Thymus (tissue), 11 donors: ENCODE data around the gene GRB10. TPM values are rescaled to one million over a fixed set of nuclear protein-coding genes. Genes with fewer than 3 reads are reported as not detected.

Experiments
- DNase-seq, 9 donors: peaks; one replicate each; pipeline ENCODE4 v3.0.0-alpha.2; 2013; ENCODE audit warnings: low spot score in 9 of 9, low read depth in 6 of 9, missing footprints in 1 of 9
- H3K27ac ChIP-seq, 2 donors: one replicate each; pipeline ENCODE4 v1.5.1; 2013; ENCODE audit warnings: control low read depth in 1 of 2, low read depth in 1 of 2, low read length in 1 of 2, mild to moderate bottlenecking in 1 of 2, moderate library complexity in 1 of 2
- H3K27me3 ChIP-seq, 2 donors: one replicate each; pipeline ENCODE4 v1.5.1; 2013; ENCODE audit warnings: low read length in 1 of 2; ENCODE audit not compliant: control insufficient read depth in 2 of 2, insufficient read depth in 1 of 2
- H3K36me3 ChIP-seq, 2 donors: one replicate each; pipeline ENCODE4 v1.5.1; 2013; ENCODE audit warnings: low read length in 1 of 2, mild to moderate bottlenecking in 1 of 2, moderate library complexity in 1 of 2; ENCODE audit not compliant: control insufficient read depth in 2 of 2, insufficient read depth in 2 of 2
- H3K4me1 ChIP-seq, 2 donors: one replicate each; pipeline ENCODE4 v1.5.1; 2013; ENCODE audit warnings: low read length in 2 of 2; ENCODE audit not compliant: control insufficient read depth in 2 of 2, insufficient read depth in 2 of 2
- H3K4me3 ChIP-seq, 2 donors: one replicate each; pipeline ENCODE4 v1.5.1; 2013; ENCODE audit warnings: low read length in 2 of 2, control low read depth in 1 of 2, mild to moderate bottlenecking in 1 of 2
- H3K9me3 ChIP-seq, 2 donors: one replicate each; pipeline ENCODE4 v1.5.1; 2013; ENCODE audit warnings: low read length in 1 of 2, mild to moderate bottlenecking in 1 of 2; ENCODE audit not compliant: control insufficient read depth in 2 of 2, insufficient read depth in 1 of 2
- WGBS: extraction: QIAGEN DNeasy Blood & Tissue Kit; methylation state at CpG from one replicate; pipeline ENCODE4 v1.1.7; 2013; 5-methylcytosine and 5-hydroxymethylcytosine counted together
- polyA plus RNA-seq: library from polyadenylated mRNA; stranded (reverse); fragments of 200-250 nt; gene quantifications from one replicate; pipeline ENCODE4 v1.2.3, GENCODE V29; 2013
- total RNA-seq: library from RNA; stranded (reverse); fragments of 120-200 nt; gene quantifications from one replicate; pipeline ENCODE4 v1.2.4, GENCODE V29; 2013
- donor health status: healthy.

The GRB10 gene
- total and polyA plus RNA-seq, 2 donors: 2.8 to 7.8 TPM

DNA sequence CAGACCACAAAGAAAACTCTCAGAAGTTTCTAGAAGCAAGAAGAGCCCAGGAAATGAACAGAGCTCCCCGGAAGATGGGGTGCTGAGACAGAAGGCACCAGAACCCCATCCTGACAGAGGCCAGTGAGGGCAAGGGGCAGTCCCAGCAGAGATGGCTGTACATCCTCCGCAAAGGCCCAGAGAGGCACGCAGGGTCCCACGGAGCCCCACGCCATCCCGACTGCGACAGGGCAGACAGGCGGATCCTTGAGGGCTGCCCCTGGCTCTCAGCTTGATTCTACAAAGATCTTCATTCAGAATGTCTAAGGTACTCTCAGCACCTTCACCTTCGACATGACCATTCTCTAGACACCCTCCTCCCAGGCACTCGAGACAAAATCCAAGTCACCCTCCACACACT, 109.6 kb downstream of the GRB10 start:
- Histone ChIP-seq H3K36me3 (no peaks in the 10 kb centered on the region), H3K9me3 (no peaks in the 10 kb centered on the region), H3K4me1 (peaks cover 0 to 6% of the 10 kb centered on the region in 2 donors), H3K4me3 (no peak overlapping the region), H3K27me3 (no peaks in the 10 kb centered on the region), H3K27ac (no peak overlapping the region)
- 93% methylated on average over 10 of the region's 10 CpGs for WGBS
- DNase-seq: no peak

DNA sequence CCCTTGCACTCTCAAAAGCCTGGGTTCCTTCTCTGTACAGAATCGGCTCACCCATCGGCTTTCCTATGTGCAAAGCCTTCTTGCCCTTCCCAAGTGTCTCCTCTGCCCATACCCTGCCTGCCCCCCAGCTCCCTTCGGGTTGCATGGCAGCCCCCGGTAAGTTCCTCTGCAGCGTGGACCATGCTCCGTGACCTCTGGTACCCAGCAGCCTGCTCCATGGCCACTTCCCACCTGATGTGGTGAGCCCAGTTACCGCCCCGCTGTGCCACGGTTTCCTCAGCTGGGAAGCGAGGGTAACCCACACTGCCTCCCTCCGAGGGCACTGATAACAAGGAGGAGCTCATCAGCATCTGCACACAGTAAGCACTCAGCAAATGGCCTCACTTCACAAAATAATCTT, 110.7 kb downstream of the GRB10 start:
- peaks cover 0 to 6% of the 10 kb centered on the region in 2 donors for H3K4me1 ChIP-seq
- no peaks in the 10 kb centered on the region for H3K36me3 ChIP-seq
- WGBS: 82% methylated on average over 11 of the region's 11 CpGs
- no peak overlapping the region for H3K4me3 ChIP-seq
- DNase-seq: no peak
- no peaks in the 10 kb centered on the region for H3K27me3 ChIP-seq
- H3K27ac ChIP-seq: no peak overlapping the region
- no peaks in the 10 kb centered on the region for H3K9me3 ChIP-seq

DNA sequence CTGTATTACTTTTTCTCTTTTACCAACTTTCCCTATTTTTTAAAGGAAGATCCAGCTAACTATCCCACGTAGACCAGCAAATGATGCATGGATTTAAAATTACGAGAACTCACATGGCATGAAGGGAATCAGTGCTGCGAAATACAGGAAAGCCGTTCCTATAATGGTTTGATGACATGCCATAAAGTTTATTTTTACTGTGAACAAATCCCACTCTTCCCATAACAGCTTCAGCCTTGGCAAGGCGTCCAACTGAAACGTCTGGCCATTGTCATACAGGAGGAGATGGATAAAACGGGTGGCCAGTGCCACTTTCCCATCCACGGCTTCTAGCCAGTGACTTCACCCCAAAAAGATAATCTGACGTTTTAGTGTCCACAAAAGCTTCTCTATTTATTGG, 111.3 kb downstream of the GRB10 start:
- WGBS: 85% methylated on average over 9 of the region's 9 CpGs
- H3K36me3 ChIP-seq: no peaks in the 10 kb centered on the region

DNA sequence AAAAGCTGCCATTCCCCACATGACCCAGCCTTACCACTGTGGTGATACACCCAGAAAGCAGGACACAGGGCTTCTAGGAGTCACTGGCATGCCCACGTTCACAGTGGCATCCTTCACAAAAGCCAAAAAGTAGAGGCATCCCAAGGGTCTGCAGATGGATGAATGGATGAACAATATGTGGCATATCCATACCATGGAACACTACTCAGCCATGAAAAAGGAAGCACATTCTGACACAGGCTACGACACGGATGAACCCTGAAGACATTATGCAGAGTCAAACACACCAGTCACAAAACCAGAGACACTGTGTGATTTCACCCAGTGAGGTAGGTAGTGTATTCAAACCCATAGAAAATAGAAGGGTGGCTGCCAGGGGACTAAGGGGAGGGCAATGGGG, 112.8 kb downstream of the GRB10 start:
- H3K4me3 ChIP-seq: no peak overlapping the region
- H3K27me3 ChIP-seq: no peaks in the 10 kb centered on the region
- peaks cover 0 to 6% of the 10 kb centered on the region in 2 donors for H3K4me1 ChIP-seq
- H3K9me3 ChIP-seq: no peaks in the 10 kb centered on the region
- DNase-seq: no peak
- WGBS: 33% methylated on average over 3 of the region's 3 CpGs
- H3K27ac ChIP-seq: no peak overlapping the region
- H3K36me3 ChIP-seq: no peaks in the 10 kb centered on the region

More for the DNA sequence above, 111.3 kb downstream of the GRB10 start:
- peaks cover 0 to 6% of the 10 kb centered on the region in 2 donors for H3K4me1 ChIP-seq
- no peaks in the 10 kb centered on the region for H3K27me3 ChIP-seq
- H3K9me3 ChIP-seq: no peaks in the 10 kb centered on the region
- no peak overlapping the region for H3K27ac ChIP-seq
- DNase-seq: no peak
- H3K4me3 ChIP-seq: no peak overlapping the region

DNA sequence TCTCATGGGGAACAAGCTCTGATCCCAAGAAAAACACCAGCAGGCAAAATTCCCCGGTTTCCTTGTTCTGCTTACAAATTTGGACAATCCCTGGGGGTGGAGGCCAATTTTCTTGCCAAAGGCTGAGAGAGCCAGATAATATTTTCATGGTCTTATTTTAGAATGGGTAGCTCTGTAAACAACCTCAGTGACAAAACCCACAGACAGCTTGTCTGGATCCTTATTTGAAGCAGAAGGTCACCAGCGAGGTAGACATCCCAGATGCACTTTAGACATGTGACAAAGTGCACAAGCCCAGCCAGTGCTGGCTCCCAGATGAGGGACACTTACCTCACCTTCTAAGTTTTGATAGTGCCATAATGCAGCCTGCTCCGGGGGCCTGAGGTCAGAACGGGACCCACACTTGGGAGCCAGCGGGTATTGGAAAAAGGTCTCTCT, 114.9 kb downstream of the GRB10 start:
- Histone ChIP-seq H3K4me1 (peaks cover 4 to 6% of the 10 kb centered on the region in 2 donors), H3K36me3 (no peaks in the 10 kb centered on the region), H3K9me3 (no peaks in the 10 kb centered on the region), H3K27me3 (no peaks in the 10 kb centered on the region), H3K27ac (no peak overlapping the region), H3K4me3 (no peak overlapping the region)
- DNase-seq: no peak
- 93% methylated on average over 5 of the region's 5 CpGs for WGBS

DNA sequence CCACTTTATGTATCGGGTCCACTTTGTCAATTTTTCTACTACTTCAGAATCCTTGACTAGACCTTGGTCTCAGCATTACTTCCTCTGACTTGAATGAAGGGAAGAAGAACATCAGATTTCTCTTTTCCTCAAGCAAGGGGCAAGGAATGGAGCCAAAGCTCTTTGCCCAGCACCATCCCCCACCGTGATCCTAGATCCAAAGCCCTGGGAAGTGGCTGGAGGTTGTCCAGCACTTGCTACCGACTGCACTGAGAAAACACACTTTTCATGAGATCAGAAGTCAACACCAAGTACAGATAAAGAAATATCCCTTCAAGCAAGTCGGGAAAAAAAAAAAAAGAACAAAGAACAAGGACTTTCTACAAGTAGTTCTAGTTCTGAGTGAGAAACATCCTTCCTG, 115.4 kb downstream of the GRB10 start:
- WGBS: 92% methylated on average over 4 of the region's 4 CpGs
- Histone ChIP-seq H3K27me3 (no peaks in the 10 kb centered on the region), H3K4me1 (peaks cover 7 to 8% of the 10 kb centered on the region in 2 donors), H3K36me3 (no peaks in the 10 kb centered on the region), H3K27ac (no peak overlapping the region), H3K9me3 (no peaks in the 10 kb centered on the region), H3K4me3 (no peak overlapping the region)
- DNase-seq: no peak

DNA sequence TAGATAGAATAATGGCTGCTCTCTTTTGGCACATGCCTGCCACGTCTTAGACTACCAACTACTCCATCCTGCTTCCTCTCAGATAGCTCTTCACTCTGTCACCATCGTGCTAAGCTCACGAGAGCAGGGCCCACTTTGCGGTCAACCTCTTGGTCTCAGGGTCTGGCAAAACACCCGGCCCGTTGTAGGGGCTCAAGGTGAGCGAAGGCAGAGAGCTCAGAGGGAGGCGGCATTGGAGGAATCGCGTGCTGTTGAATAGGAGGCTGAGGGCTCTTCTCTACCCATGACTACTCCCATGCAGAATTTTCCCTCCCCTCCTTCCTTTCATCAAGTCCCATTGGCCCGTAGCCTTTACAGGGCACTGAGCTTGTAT, 116.6 kb downstream of the GRB10 start:
- no peaks in the 10 kb centered on the region for H3K27me3 ChIP-seq
- no peak overlapping the region for H3K4me3 ChIP-seq
- WGBS: 95% methylated on average over 11 of the region's 11 CpGs
- no peaks in the 10 kb centered on the region for H3K9me3 ChIP-seq
- H3K27ac ChIP-seq: no peak overlapping the region
- H3K4me1 ChIP-seq: peaks cover 18 to 19% of the 10 kb centered on the region in 2 donors
- DNase-seq: no peak
- H3K36me3 ChIP-seq: no peaks in the 10 kb centered on the region

DNA sequence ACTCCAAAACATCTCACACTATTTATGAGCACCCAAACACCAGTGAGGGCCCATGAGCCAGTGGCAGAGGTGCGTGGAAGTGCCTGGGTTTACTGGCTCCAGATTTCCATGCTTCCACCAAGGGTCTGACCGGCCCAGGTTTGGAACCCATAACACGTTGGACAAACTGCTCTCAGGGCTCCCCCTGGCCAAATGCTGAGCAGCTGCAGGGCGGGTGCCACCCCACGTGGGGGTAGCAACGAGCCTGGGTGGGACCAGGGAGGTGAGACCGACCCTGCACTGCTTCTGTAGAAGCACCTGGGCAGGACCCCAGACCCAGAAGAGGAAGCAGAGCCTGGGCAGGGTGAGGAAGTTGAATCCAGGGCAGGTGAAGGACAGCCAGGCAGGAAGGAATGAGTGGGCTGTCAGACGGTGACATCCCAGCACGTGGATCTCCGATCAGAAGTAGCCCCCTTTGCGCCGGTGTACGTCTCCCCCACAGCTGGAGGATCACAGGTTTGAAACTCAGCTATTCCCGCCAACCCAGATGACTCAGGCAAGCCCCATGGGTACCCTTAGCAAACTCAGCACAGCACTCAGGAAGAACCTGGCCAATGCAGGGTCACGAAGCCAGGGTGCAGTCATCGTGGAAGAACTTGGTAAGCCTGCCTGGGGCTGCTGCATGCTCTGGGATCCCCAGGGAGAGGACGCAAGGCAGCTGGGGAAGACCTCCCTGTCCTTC, 117.1 kb downstream of the GRB10 start:
- no peak overlapping the region for H3K27ac ChIP-seq
- 89% methylated on average over 17 of the region's 17 CpGs for WGBS
- no peaks in the 10 kb centered on the region for H3K9me3 ChIP-seq
- no peaks in the 10 kb centered on the region for H3K36me3 ChIP-seq
- H3K4me3 ChIP-seq: no peak overlapping the region
- DNase-seq: no peak
- H3K4me1 ChIP-seq: peaks cover 23 to 24% of the 10 kb centered on the region in 2 donors
- H3K27me3 ChIP-seq: no peaks in the 10 kb centered on the region

DNA sequence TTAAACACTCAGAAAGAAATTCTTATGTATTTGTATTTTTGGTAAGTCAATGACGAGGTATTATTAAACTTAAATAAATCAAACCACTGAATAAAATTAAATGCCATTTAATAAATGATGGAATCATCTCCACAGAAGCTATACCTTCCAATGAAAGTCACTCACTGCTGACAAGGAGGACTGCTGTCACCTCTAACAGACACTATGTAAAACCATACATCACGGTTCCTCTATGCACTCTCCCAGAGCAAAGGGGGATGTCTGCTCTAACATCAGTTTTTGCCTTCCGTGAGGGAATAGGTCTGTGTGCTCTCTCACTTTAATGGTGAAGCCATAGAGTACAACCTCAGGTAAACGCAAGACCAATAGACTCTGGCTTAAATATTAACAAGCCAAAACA, 117.8 kb downstream of the GRB10 start:
- Histone ChIP-seq H3K9me3 (no peaks in the 10 kb centered on the region), H3K27ac (no peak overlapping the region), H3K4me3 (no peak overlapping the region), H3K4me1 (peaks cover 30% of the 10 kb centered on the region in 2 donors), H3K27me3 (no peaks in the 10 kb centered on the region), H3K36me3 (no peaks in the 10 kb centered on the region)
- WGBS: 67% methylated on average over 4 of the region's 4 CpGs
- no peak for DNase-seq
